ENCODE data around the gene C9orf72.

The C9orf72 gene

DNA sequence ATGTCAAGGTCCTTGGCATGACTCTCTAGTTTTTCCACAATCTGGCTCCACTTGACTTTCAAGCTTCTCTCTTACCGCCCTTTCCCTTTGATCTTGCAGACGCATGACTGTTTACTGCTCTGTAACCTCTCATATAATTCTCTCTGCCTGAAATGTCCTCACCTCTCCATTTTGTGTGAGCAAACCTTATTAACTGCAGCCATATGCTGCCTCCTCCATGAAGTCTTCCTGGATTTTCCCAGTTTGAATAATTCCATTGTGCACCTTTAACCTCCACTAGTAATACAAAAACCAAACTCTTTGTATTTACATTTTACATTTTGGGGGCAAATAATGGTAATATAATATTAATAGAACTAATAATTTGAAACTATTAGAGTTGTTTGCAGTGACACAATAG lies 9.5 kb upstream of the C9orf72 start:
- DNase-seq (ENCODE audit: low spot score): no peak
- in situ Hi-C loops (cut with MboI; ENCODE audit: low pct_unique_long_range_greater_than_20kb, low sequenced_read_pairs, unreplicated experiment): no loop called here
- no peak for TF ChIP-seq CTCF (IDR thresholded peaks at IDR 0.05; ENCODE audit: extremely low read depth, insufficient read depth, missing control alignments)

GRCh38 chr9:27581826-27582225 lies 8.5 kb upstream of the C9orf72 start:
- TF ChIP-seq CTCF (IDR thresholded peaks at IDR 0.05; ENCODE audit: extremely low read depth, insufficient read depth, missing control alignments): no peak
- in situ Hi-C loops (cut with MboI; ENCODE audit: low pct_unique_long_range_greater_than_20kb, low sequenced_read_pairs, unreplicated experiment): no loop called here
- no peak for DNase-seq (ENCODE audit: low spot score)

DNA sequence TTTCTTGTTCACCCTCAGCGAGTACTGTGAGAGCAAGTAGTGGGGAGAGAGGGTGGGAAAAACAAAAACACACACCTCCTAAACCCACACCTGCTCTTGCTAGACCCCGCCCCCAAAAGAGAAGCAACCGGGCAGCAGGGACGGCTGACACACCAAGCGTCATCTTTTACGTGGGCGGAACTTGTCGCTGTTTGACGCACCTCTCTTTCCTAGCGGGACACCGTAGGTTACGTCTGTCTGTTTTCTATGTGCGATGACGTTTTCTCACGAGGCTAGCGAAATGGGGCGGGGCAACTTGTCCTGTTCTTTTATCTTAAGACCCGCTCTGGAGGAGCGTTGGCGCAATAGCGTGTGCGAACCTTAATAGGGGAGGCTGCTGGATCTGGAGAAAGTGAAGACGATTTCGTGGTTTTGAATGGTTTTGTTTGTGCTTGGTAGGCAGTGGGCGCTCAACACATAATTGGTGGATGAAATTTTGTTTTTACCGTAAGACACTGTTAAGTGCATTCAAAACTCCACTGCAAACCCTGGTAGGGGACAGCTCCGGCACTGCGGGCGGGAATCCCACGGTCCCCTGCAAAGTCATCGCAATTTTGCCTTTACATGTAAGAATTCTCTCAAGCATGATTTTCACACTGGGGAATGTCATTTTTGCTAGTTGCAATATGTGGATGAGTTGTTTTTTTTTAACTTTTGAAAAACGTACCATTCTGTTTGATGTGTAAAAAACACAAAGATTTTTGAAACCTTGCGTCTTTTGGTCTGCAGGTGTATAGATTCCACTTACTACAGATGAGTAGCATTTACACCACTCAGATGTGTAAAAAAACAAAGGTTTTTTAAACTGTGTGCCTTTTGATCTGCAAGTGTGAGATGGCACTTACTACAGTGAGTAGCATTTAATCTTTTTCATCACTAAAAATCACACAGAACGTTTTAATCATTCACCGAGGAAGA lies 631 bp upstream of the C9orf72 start:
- no peak for TF ChIP-seq CTCF (IDR thresholded peaks at IDR 0.05; ENCODE audit: extremely low read depth, insufficient read depth, missing control alignments)
- DNase-seq (ENCODE audit: low spot score): peak; percentile 91
- in situ Hi-C loops (cut with MboI; ENCODE audit: low pct_unique_long_range_greater_than_20kb, low sequenced_read_pairs, unreplicated experiment): no loop called here

DNA sequence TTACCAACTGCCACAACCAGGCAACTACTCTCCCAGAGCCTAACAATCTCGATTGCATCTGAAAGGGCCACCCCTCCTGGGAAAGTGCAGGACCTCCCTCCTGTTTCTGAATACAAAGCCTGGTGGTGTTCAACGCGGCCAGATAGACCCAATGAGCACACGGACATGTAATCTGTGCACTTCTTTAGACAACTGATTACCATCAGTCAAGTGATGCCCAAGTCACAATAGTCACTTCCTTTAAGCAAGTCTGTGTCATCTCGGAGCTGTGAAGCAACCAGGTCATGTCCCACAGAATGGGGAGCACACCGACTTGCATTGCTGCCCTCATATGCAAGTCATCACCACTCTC lies 739 bp downstream of the C9orf72 start:
- in situ Hi-C loops (cut with MboI; ENCODE audit: low pct_unique_long_range_greater_than_20kb, low sequenced_read_pairs, unreplicated experiment): no loop called here
- peak; percentile 58 for DNase-seq (ENCODE audit: low spot score)
- TF ChIP-seq CTCF (IDR thresholded peaks at IDR 0.05; ENCODE audit: extremely low read depth, insufficient read depth, missing control alignments): no peak

DNA sequence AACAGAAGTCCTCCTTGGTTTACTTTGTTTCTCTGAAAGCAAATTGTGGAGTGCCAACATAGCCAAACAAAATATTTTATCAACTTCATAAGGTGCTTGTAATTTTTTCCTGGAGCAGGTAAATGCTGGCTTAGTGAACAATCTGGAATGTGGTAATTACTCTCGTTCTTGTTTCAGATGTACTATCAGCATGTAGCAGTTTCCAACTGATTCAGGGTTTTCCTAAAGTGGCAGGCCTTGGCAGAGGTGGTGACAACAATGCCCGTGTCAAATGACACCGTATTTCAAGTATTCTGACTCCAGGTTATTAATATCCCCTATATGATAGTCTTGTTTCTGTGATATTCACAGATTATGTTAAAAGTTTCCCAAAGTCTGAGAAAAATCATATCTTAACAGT lies 1.2 kb downstream of the C9orf72 start:
- in situ Hi-C loops (cut with MboI; ENCODE audit: low pct_unique_long_range_greater_than_20kb, low sequenced_read_pairs, unreplicated experiment): no loop called here
- TF ChIP-seq CTCF (IDR thresholded peaks at IDR 0.05; ENCODE audit: extremely low read depth, insufficient read depth, missing control alignments): no peak
- no peak for DNase-seq (ENCODE audit: low spot score)

DNA sequence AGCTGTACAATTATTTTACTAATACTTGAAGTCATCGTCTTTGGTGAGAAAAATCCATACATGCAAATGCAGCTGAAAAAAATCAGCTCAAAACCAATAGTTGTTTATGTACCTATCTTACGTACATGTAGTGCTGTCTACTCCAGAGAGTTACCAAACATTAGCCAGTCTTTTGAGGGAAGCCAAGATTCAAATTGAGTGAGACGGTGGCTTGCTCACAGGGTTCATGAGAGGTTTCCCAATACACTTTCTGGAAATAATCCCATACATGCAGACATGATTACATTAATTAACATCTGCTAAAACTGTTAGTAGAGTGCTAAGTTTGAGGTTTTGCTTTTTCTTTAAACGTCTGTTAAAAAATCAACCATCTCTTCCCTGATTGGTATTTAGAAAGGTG lies 2.3 kb downstream of the C9orf72 start:
- no peak for TF ChIP-seq CTCF (IDR thresholded peaks at IDR 0.05; ENCODE audit: extremely low read depth, insufficient read depth, missing control alignments)
- no peak for DNase-seq (ENCODE audit: low spot score)
- in situ Hi-C loops (cut with MboI; ENCODE audit: low pct_unique_long_range_greater_than_20kb, low sequenced_read_pairs, unreplicated experiment): no loop called here

Measured in GM13977 (cell line).